ENCODE measurements around the gene MYZAP.

GRCh38 chr15:57662802-57663201, 71.1 kb downstream of the MYZAP start:
- TF ChIP-seq, protein P1, sequence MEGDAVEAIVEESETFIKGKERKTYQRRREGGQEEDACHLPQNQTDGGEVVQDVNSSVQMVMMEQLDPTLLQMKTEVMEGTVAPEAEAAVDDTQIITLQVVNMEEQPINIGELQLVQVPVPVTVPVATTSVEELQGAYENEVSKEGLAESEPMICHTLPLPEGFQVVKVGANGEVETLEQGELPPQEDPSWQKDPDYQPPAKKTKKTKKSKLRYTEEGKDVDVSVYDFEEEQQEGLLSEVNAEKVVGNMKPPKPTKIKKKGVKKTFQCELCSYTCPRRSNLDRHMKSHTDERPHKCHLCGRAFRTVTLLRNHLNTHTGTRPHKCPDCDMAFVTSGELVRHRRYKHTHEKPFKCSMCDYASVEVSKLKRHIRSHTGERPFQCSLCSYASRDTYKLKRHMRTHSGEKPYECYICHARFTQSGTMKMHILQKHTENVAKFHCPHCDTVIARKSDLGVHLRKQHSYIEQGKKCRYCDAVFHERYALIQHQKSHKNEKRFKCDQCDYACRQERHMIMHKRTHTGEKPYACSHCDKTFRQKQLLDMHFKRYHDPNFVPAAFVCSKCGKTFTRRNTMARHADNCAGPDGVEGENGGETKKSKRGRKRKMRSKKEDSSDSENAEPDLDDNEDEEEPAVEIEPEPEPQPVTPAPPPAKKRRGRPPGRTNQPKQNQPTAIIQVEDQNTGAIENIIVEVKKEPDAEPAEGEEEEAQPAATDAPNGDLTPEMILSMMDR (IDR thresholded peaks at IDR 0.05) = no peak
- TF ChIP-seq POLR2A (IDR thresholded peaks at IDR 0.05) = no peak

Data from lower leg skin (tissue), 3 donors.